ENCODE data around the gene PLXNA4. TPM values are rescaled to one million over a fixed set of nuclear protein-coding genes. Genes with fewer than 3 reads are reported as not detected.

The PLXNA4 gene
- total RNA-seq, 1 donor from 2014 or later: 5.2 TPM

GRCh38 chr7:132078891-132079735 lies 497.2 kb downstream of the PLXNA4 start:
- no peaks in the 10 kb centered on the region for H3K36me3 Mint-ChIP-seq
- H3K9me3 Mint-ChIP-seq: no peaks in the 10 kb centered on the region
- H3K27ac Mint-ChIP-seq: no peak overlapping the region
- no peak overlapping the region for H3K4me3 Mint-ChIP-seq
- H3K4me1 Mint-ChIP-seq: peaks cover 13% of the 10 kb centered on the region
- TF ChIP-seq, protein P1, sequence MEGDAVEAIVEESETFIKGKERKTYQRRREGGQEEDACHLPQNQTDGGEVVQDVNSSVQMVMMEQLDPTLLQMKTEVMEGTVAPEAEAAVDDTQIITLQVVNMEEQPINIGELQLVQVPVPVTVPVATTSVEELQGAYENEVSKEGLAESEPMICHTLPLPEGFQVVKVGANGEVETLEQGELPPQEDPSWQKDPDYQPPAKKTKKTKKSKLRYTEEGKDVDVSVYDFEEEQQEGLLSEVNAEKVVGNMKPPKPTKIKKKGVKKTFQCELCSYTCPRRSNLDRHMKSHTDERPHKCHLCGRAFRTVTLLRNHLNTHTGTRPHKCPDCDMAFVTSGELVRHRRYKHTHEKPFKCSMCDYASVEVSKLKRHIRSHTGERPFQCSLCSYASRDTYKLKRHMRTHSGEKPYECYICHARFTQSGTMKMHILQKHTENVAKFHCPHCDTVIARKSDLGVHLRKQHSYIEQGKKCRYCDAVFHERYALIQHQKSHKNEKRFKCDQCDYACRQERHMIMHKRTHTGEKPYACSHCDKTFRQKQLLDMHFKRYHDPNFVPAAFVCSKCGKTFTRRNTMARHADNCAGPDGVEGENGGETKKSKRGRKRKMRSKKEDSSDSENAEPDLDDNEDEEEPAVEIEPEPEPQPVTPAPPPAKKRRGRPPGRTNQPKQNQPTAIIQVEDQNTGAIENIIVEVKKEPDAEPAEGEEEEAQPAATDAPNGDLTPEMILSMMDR (IDR thresholded peaks at IDR 0.05; ENCODE audit: unreplicated experiment): no peak
- peaks cover 71% of the 10 kb centered on the region for H3K27me3 Mint-ChIP-seq (ENCODE audit: low read depth)
- DNase-seq (ENCODE audit: low spot score in 2 of 2, unreplicated experiment in 2 of 2): no peak

GRCh38 chr7:132077971-132078685 lies 498.1 kb downstream of the PLXNA4 start:
- Mint-ChIP-seq H3K4me1 (peaks cover 11% of the 10 kb centered on the region), H3K36me3 (no peaks in the 10 kb centered on the region), H3K27me3 (ENCODE audit: low read depth) (peaks cover 65% of the 10 kb centered on the region), H3K27ac (no peak overlapping the region), H3K9me3 (no peaks in the 10 kb centered on the region), H3K4me3 (no peak overlapping the region)
- DNase-seq (ENCODE audit: low spot score in 2 of 2, unreplicated experiment in 2 of 2): no peak
- TF ChIP-seq, protein P1 (IDR thresholded peaks at IDR 0.05; ENCODE audit: unreplicated experiment): no peak

DNA sequence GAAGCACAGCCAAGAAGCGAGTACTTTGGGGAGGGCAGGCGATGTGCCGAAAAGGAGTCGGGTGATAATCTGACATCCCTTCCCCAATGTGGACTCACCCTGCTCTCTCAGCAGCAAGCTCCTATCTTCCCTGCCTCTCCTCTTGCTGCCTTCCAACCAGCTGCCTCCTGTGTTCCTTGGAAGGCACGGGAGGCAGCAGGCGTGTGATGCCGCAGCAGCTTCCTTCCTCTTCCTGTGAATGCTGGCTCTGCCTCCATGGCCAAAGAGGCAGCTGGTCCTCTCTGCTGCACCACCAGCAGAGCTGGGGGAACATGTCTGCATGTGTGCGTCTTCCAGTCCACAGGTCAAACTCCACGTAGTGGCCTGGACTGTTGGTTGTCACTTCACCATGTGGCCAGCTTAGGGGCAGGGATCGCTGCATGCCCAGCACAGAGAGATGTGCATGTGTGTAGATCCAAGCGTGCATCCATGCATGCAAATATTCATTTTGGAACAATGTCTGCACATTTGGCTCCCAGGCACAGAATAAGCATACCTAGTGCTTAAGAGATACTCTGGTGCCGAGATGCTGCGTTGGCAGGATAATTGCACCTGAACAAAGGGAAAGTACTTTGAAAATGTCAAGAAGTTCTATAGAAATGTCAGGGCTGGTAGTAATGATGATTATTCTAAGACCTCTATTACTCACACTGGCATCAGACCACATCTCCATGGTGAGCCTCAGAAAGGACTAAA lies 499.8 kb downstream of the PLXNA4 start:
- Mint-ChIP-seq H3K9me3 (no peaks in the 10 kb centered on the region), H3K4me1 (peaks cover 6% of the 10 kb centered on the region), H3K4me3 (no peak overlapping the region), H3K27ac (no peak overlapping the region), H3K27me3 (ENCODE audit: low read depth) (peaks cover 68% of the 10 kb centered on the region), H3K36me3 (no peaks in the 10 kb centered on the region)
- TF ChIP-seq, protein P1 (IDR thresholded peaks at IDR 0.05; ENCODE audit: unreplicated experiment): no peak
- DNase-seq (ENCODE audit: low spot score in 2 of 2, unreplicated experiment in 2 of 2): no peak

DNA sequence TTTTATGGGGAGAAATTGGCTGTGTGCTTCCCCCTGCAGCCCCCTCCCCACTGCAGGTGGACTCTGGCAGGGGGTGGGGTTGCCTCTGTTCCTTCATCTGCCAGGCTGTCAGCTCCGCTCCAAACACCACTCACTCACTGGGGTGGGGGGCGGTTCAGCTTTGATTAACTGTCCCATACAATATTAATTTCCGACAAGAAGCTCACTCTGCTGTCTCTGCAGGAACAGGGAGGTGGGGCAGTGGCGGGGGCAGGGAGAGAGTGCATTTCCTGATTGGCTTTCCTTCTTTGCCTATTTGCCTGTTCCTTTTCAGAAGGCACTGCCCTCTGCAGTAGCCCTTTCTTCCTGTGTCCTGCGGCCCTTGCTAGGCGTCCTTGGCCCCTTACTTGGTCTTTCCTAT lies 500.8 kb downstream of the PLXNA4 start:
- H3K4me3 Mint-ChIP-seq: no peak overlapping the region
- no peaks in the 10 kb centered on the region for H3K9me3 Mint-ChIP-seq
- no peak overlapping the region for H3K27ac Mint-ChIP-seq
- peaks cover 66% of the 10 kb centered on the region for H3K27me3 Mint-ChIP-seq (ENCODE audit: low read depth)
- peaks cover 6% of the 10 kb centered on the region for H3K4me1 Mint-ChIP-seq
- H3K36me3 Mint-ChIP-seq: no peaks in the 10 kb centered on the region
- no peak for DNase-seq (ENCODE audit: low spot score in 2 of 2, unreplicated experiment in 2 of 2)
- TF ChIP-seq, protein P1 (IDR thresholded peaks at IDR 0.05; ENCODE audit: unreplicated experiment): no peak

GRCh38 chr7:132073920-132074589 lies 502.2 kb downstream of the PLXNA4 start:
- H3K27me3 Mint-ChIP-seq (ENCODE audit: low read depth): peaks cover 61% of the 10 kb centered on the region

More at GRCh38 chr7:132073920-132074589, 502.2 kb downstream of the PLXNA4 start:
- Mint-ChIP-seq H3K9me3 (no peaks in the 10 kb centered on the region), H3K36me3 (no peaks in the 10 kb centered on the region), H3K4me3 (no peak overlapping the region), H3K4me1 (peaks cover 6% of the 10 kb centered on the region), H3K27ac (no peak overlapping the region)
- TF ChIP-seq, protein P1 (IDR thresholded peaks at IDR 0.05; ENCODE audit: unreplicated experiment): no peak
- no peak for DNase-seq (ENCODE audit: low spot score in 2 of 2, unreplicated experiment in 2 of 2)
